GM18526 (cell line): Measurements from ENCODE around the gene MXRA5.

Experiments used
- POLR2A ChIP-seq: IDR thresholded peaks from 3 replicates; pipeline ENCODE4 v1.6.1; 2011; ENCODE audit not compliant: insufficient read length; ENCODE audit errors: extremely low read depth

MXRA5 gene

GRCh38 chrX:3351276-3351675, 4.8 kb upstream of the MXRA5 start:
- TF ChIP-seq POLR2A = no peak

- no peak for TF ChIP-seq POLR2A
Measured at GRCh38 chrX:3348191-3348590, 1.7 kb upstream of the MXRA5 start.

GRCh38 chrX:3345281-3346191, 916 bp downstream of the MXRA5 start:
- TF ChIP-seq POLR2A = no peak

- no peak for TF ChIP-seq POLR2A
Measured at GRCh38 chrX:3340016-3340415, 6.4 kb downstream of the MXRA5 start.

GRCh38 chrX:3326681-3327080, 19.8 kb downstream of the MXRA5 start:
- TF ChIP-seq POLR2A = no peak

- TF ChIP-seq POLR2A = no peak
Measured at GRCh38 chrX:3320471-3321046, 25.9 kb downstream of the MXRA5 start.

GRCh38 chrX:3317191-3317718, 29.2 kb downstream of the MXRA5 start:
- no peak for TF ChIP-seq POLR2A

- no peak for TF ChIP-seq POLR2A
Measured at GRCh38 chrX:3312109-3312508, 34.3 kb downstream of the MXRA5 start.

GRCh38 chrX:3307881-3308280, 38.6 kb downstream of the MXRA5 start:
- no peak for TF ChIP-seq POLR2A

- TF ChIP-seq POLR2A = no peak
Measured at GRCh38 chrX:3299636-3300035, 46.8 kb downstream of the MXRA5 start.

- no peak for TF ChIP-seq POLR2A
Measured at GRCh38 chrX:3295731-3296130, 50.7 kb downstream of the MXRA5 start.

- TF ChIP-seq POLR2A = no peak
Measured at GRCh38 chrX:3293251-3293650, 53.2 kb downstream of the MXRA5 start.

GRCh38 chrX:3290561-3290960, 55.9 kb downstream of the MXRA5 start:
- TF ChIP-seq POLR2A = no peak

GRCh38 chrX:3286196-3286945, 60.1 kb downstream of the MXRA5 start:
- TF ChIP-seq POLR2A = no peak

- no peak for TF ChIP-seq POLR2A
Measured at GRCh38 chrX:3280706-3281105, 65.7 kb downstream of the MXRA5 start.

- TF ChIP-seq POLR2A = no peak
Measured at GRCh38 chrX:3271834-3272186, 74.6 kb downstream of the MXRA5 start.
